WTC11 (cell line): Measurements from ENCODE around the gene SKAP1. TPM values are rescaled to one million over a fixed set of nuclear protein-coding genes. Genes with fewer than 3 reads are reported as not detected.

Experiments used
- ATAC-seq: fragments of 200-7000 bp; cut with Tn5 transposase; 2 replicates; pipeline ENCODE4 v1.10.0; 2021; ENCODE audit warnings: mild to moderate bottlenecking, moderate library complexity
- CTCF ChIA-PET: fragments of 300-600 bp; sonication (Branson Sonifier 250); formaldehyde crosslinking; loops from one replicate; lab custom pipeline; 2021; ENCODE audit warnings: antibody characterized with exemption; lab: Charles Lee
- POLR2A ChIA-PET: fragments of 350-600 bp; sonication (Branson Sonifier 250); formaldehyde crosslinking; loops from one replicate; lab custom pipeline; 2021; ENCODE audit warnings: antibody characterized with exemption; lab: Charles Lee
- DNase-seq: peaks from one replicate; pipeline ENCODE4 v3.0.0; 2021; ENCODE audit warnings: low spot score
- H3K27ac Mint-ChIP-seq: 2 replicates; pipeline ENCODE4 v1.8.0; 2021; ENCODE audit warnings: mixed read lengths
- H3K27me3 Mint-ChIP-seq: 2 replicates; pipeline ENCODE4 v1.8.0; 2021; ENCODE audit warnings: low read depth, mild to moderate bottlenecking, moderate library complexity, mixed read lengths
- H3K36me3 Mint-ChIP-seq: 2 replicates; pipeline ENCODE4 v1.8.0; 2021; ENCODE audit warnings: mixed read lengths
- H3K4me1 Mint-ChIP-seq: 2 replicates; pipeline ENCODE4 v1.8.0; 2022; ENCODE audit warnings: mixed read lengths
- H3K4me3 Mint-ChIP-seq: 2 replicates; pipeline ENCODE4 v1.8.0; 2021; ENCODE audit warnings: mild to moderate bottlenecking, moderate library complexity, mixed read lengths
- H3K9me3 Mint-ChIP-seq: 2 replicates; pipeline ENCODE4 v1.8.0; 2021; ENCODE audit warnings: mixed read lengths
- ETV6 ChIP-seq: sonication (generic); formaldehyde crosslinking; IDR thresholded peaks from 2 replicates; pipeline ENCODE4 v1.8.1; 2022; ENCODE audit warnings: mild to moderate bottlenecking, missing genetic modification reagents
- FOXJ3 ChIP-seq: sonication (generic); formaldehyde crosslinking; IDR thresholded peaks from 2 replicates; pipeline ENCODE4 v1.9.0; 2021; ENCODE audit warnings: missing genetic modification reagents, mild to moderate bottlenecking, borderline replicate concordance
- MYBL2 ChIP-seq: sonication (generic); formaldehyde crosslinking; IDR thresholded peaks from 2 replicates; pipeline ENCODE4 v1.8.1; 2023; ENCODE audit warnings: mild to moderate bottlenecking, moderate library complexity, missing genetic modification reagents
- NFE2L1 ChIP-seq: sonication (generic); formaldehyde crosslinking; IDR thresholded peaks from 2 replicates; pipeline ENCODE4 v1.8.1; 2023; ENCODE audit warnings: missing genetic modification reagents
- NR2C2 ChIP-seq: sonication (generic); formaldehyde crosslinking; IDR thresholded peaks from 2 replicates; pipeline ENCODE4 v1.8.0; 2022; ENCODE audit warnings: mild to moderate bottlenecking, missing genetic modification reagents
- SMAD3 ChIP-seq: sonication (generic); formaldehyde crosslinking; IDR thresholded peaks from 2 replicates; pipeline ENCODE4 v1.8.0; 2022; ENCODE audit warnings: missing genetic modification reagents, mild to moderate bottlenecking, borderline replicate concordance
- SP1 ChIP-seq: sonication (generic); formaldehyde crosslinking; conservative IDR thresholded peaks from 2 replicates; pipeline ENCODE4 v1.8.1; 2022; ENCODE audit warnings: missing genetic modification reagents
- TCF7 ChIP-seq: sonication (generic); formaldehyde crosslinking; IDR thresholded peaks from 2 replicates; pipeline ENCODE4 v1.8.0; 2022; ENCODE audit warnings: mild to moderate bottlenecking, low read depth, missing genetic modification reagents, moderate library complexity
- total RNA-seq: library from RNA; stranded (reverse); gene quantifications from 3 replicates; pipeline ENCODE4 v1.2.3, GENCODE V29; 2021
- TF ChIP-seq, protein P1 (sequence below): sonication (generic); formaldehyde crosslinking; IDR thresholded peaks from 2 replicates; pipeline ENCODE4 v1.8.1; 2023; ENCODE audit warnings: mild to moderate bottlenecking, moderate library complexity, missing genetic modification reagents
- TF ChIP-seq, protein P2 (sequence below): sonication (generic); formaldehyde crosslinking; IDR thresholded peaks from 2 replicates; pipeline ENCODE4 v1.8.1; 2022; ENCODE audit warnings: low read depth, mild to moderate bottlenecking, moderate library complexity, missing genetic modification reagents, borderline replicate concordance
- TF ChIP-seq, protein P3 (sequence below): sonication (generic); formaldehyde crosslinking; IDR thresholded peaks from 2 replicates; pipeline ENCODE4 v1.8.1; 2023; ENCODE audit warnings: mild to moderate bottlenecking, missing genetic modification reagents
- TF ChIP-seq, protein P4 (sequence below): sonication (generic); formaldehyde crosslinking; IDR thresholded peaks from 2 replicates; pipeline ENCODE4 v1.8.0; 2022; ENCODE audit warnings: mild to moderate bottlenecking, missing genetic modification reagents
- TF ChIP-seq, protein P5 (sequence below): sonication (generic); formaldehyde crosslinking; IDR thresholded peaks from 2 replicates; pipeline ENCODE4 v1.8.0; 2022; ENCODE audit warnings: mild to moderate bottlenecking, missing genetic modification reagents
- TF ChIP-seq, protein P6 (sequence below): sonication (generic); formaldehyde crosslinking; IDR thresholded peaks from 2 replicates; pipeline ENCODE4 v1.8.1; 2022; ENCODE audit warnings: missing genetic modification reagents, borderline replicate concordance
- TF ChIP-seq, protein P7 (sequence below): sonication (generic); formaldehyde crosslinking; IDR thresholded peaks from 2 replicates; pipeline ENCODE4 v1.8.1; 2023; ENCODE audit warnings: mild to moderate bottlenecking, missing genetic modification reagents, borderline replicate concordance
- TF ChIP-seq, protein P8 (sequence below): sonication (generic); formaldehyde crosslinking; IDR thresholded peaks from 2 replicates; pipeline ENCODE4 v1.8.1; 2022; ENCODE audit warnings: mild to moderate bottlenecking, missing genetic modification reagents, moderate library complexity, borderline replicate concordance

Gene SKAP1
- total RNA-seq, 1 experiment from 2014 or later = not detected

DNA sequence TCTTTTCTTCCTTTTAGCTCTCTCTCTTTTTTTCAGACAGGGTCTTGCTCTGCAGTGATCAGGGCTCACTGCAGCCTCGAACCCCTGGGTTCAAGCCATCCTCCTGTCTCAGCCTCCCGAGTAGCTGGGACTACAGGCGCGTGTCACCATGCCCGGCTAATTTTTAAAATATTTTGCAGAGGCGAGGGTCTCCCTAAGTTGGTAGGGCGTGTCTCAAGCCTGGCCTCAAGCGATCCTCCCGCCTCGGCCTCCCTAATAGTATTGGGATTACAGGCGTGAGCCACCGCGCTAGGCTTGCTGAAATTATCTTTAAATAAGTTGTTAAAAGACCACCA lies 323.2 kb downstream of the SKAP1 start (continued):
- TF ChIP-seq, protein P1, sequence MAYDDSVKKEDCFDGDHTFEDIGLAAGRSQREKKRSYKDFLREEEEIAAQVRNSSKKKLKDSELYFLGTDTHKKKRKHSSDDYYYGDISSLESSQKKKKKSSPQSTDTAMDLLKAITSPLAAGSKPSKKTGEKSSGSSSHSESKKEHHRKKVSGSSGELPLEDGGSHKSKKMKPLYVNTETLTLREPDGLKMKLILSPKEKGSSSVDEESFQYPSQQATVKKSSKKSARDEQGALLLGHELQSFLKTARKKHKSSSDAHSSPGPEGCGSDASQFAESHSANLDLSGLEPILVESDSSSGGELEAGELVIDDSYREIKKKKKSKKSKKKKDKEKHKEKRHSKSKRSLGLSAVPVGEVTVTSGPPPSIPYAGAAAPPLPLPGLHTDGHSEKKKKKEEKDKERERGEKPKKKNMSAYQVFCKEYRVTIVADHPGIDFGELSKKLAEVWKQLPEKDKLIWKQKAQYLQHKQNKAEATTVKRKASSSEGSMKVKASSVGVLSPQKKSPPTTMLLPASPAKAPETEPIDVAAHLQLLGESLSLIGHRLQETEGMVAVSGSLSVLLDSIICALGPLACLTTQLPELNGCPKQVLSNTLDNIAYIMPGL = no peak
- TF ChIP-seq, protein P2, sequence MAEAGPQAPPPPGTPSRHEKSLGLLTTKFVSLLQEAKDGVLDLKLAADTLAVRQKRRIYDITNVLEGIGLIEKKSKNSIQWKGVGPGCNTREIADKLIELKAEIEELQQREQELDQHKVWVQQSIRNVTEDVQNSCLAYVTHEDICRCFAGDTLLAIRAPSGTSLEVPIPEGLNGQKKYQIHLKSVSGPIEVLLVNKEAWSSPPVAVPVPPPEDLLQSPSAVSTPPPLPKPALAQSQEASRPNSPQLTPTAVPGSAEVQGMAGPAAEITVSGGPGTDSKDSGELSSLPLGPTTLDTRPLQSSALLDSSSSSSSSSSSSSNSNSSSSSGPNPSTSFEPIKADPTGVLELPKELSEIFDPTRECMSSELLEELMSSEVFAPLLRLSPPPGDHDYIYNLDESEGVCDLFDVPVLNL (CRISPR knock-in tag) = no peak
- no peak for TF ChIP-seq FOXJ3 (CRISPR knock-in tag)
- TF ChIP-seq, protein P3, sequence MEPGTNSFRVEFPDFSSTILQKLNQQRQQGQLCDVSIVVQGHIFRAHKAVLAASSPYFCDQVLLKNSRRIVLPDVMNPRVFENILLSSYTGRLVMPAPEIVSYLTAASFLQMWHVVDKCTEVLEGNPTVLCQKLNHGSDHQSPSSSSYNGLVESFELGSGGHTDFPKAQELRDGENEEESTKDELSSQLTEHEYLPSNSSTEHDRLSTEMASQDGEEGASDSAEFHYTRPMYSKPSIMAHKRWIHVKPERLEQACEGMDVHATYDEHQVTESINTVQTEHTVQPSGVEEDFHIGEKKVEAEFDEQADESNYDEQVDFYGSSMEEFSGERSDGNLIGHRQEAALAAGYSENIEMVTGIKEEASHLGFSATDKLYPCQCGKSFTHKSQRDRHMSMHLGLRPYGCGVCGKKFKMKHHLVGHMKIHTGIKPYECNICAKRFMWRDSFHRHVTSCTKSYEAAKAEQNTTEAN = no peak
- TF ChIP-seq ETV6 (CRISPR knock-in tag) = no peak
- no peak for TF ChIP-seq SP1
- TF ChIP-seq NR2C2 = no peak
- TF ChIP-seq SMAD3 = no peak

DNA sequence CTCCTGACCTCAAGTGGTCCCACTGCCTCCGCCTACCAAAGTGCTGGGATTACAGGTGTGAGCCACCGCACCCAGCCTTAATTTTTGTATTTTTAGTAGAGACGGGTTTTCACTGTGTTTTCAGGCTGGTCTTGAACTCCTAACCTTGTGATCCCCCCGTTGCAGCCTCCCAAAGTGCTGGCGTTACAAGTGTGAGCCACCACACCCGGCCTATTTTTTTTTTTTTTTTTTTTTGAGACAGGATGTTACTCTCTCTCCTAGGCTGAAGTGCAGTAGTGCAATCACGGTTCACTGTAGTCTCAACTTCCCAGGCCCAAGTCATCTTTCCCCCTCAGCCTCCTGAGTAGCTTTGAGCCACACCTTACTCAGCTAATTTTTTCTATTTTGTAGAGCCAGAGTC lies 325.6 kb downstream of the SKAP1 start:
- peaks cover 8% of the 10 kb centered on the region; the same call in 1 of the 2 replicates for H3K27me3 Mint-ChIP-seq
- CTCF ChIA-PET = no interaction called here
- no peaks in the 10 kb centered on the region for H3K36me3 Mint-ChIP-seq
- H3K4me1 Mint-ChIP-seq = peaks cover 17% of the 10 kb centered on the region
- no peak for DNase-seq
- H3K9me3 Mint-ChIP-seq = peaks cover 10% of the 10 kb centered on the region
- no peak for ATAC-seq
- H3K27ac Mint-ChIP-seq = no peak overlapping the region
- no peak overlapping the region for H3K4me3 Mint-ChIP-seq
- TF ChIP-seq, protein P4, sequence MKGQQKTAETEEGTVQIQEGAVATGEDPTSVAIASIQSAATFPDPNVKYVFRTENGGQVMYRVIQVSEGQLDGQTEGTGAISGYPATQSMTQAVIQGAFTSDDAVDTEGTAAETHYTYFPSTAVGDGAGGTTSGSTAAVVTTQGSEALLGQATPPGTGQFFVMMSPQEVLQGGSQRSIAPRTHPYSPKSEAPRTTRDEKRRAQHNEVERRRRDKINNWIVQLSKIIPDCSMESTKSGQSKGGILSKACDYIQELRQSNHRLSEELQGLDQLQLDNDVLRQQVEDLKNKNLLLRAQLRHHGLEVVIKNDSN (CRISPR knock-in tag) = no peak
- TF ChIP-seq, protein P5, sequence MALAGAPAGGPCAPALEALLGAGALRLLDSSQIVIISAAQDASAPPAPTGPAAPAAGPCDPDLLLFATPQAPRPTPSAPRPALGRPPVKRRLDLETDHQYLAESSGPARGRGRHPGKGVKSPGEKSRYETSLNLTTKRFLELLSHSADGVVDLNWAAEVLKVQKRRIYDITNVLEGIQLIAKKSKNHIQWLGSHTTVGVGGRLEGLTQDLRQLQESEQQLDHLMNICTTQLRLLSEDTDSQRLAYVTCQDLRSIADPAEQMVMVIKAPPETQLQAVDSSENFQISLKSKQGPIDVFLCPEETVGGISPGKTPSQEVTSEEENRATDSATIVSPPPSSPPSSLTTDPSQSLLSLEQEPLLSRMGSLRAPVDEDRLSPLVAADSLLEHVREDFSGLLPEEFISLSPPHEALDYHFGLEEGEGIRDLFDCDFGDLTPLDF (CRISPR knock-in tag) = no peak
- TF ChIP-seq, protein P6, sequence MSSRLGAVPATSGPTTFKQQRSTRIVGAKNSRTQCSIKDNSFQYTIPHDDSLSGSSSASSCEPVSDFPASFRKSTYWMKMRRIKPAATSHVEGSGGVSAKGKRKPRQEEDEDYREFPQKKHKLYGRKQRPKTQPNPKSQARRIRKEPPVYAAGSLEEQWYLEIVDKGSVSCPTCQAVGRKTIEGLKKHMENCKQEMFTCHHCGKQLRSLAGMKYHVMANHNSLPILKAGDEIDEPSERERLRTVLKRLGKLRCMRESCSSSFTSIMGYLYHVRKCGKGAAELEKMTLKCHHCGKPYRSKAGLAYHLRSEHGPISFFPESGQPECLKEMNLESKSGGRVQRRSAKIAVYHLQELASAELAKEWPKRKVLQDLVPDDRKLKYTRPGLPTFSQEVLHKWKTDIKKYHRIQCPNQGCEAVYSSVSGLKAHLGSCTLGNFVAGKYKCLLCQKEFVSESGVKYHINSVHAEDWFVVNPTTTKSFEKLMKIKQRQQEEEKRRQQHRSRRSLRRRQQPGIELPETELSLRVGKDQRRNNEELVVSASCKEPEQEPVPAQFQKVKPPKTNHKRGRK (CRISPR knock-in tag) = no peak
- TF ChIP-seq FOXJ3 (CRISPR knock-in tag) = no peak
- TF ChIP-seq MYBL2 (CRISPR knock-in tag) = no peak
- no peak for TF ChIP-seq SMAD3
- no peak for TF ChIP-seq NFE2L1
- TF ChIP-seq TCF7 (CRISPR knock-in tag) = no peak
- POLR2A ChIA-PET = no interaction called here

DNA sequence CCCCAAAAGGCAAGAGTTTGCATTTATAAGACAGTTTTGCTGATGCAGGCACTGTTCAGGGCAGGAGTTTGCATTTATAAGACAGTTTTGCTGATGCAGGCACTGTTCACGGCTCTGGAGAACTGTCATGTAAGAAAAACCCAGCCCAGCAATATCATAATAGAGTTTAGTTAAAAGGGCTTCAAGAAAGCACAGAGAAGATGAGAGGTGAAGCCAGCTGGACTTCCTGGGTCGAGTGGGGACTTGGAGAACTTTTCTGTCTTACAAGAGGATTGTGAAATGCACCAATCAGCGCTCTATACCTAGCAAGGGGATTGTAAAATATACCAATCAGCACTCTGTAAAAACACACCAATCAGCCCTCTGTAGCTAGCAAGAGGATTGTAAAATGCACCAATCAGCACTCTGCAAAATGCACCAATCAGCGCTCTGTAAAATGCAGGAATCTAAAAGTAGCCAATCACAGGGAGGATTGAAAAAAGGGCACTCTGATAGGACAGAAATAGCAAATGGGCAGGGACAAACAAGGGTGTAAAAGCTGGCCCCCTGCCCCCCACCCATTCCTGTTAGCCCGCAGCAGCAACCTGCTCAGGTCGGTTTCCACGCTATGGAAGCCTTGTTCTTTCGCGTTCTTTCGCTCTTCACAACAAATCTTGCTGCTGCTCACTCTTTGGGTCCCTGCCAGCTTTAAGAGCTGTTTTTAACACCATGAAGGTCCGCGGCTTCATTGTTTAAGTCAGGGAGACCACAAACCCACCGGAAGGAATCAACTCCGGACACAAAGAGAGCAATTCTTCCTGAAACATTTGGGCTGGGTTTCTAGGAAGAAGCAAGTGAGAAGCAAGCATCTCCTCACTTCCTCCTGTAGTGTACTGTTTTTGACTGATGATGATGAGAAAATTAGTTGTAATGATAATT lies 327.0 kb downstream of the SKAP1 start:
- DNase-seq (no peak), ATAC-seq (no peak)
- no peak overlapping the region for H3K27ac Mint-ChIP-seq
- peaks cover 10% of the 10 kb centered on the region for H3K9me3 Mint-ChIP-seq
- POLR2A ChIA-PET = no interaction called here
- H3K36me3 Mint-ChIP-seq = no peaks in the 10 kb centered on the region
- H3K27me3 Mint-ChIP-seq = peaks cover 8% of the 10 kb centered on the region; the same call in 1 of the 2 replicates
- peaks cover 11% of the 10 kb centered on the region for H3K4me1 Mint-ChIP-seq
- CTCF ChIA-PET = interaction anchor here (0.6 kb wide), 2 partner anchors 78 to 85 kb away, joined by 3 to 4 read pairs; no protein-coding TSS in a partner anchor
- H3K4me3 Mint-ChIP-seq = peak overlapping the region; percentile 87; the same call in 1 of the 2 replicates
- TF ChIP-seq, protein P7, sequence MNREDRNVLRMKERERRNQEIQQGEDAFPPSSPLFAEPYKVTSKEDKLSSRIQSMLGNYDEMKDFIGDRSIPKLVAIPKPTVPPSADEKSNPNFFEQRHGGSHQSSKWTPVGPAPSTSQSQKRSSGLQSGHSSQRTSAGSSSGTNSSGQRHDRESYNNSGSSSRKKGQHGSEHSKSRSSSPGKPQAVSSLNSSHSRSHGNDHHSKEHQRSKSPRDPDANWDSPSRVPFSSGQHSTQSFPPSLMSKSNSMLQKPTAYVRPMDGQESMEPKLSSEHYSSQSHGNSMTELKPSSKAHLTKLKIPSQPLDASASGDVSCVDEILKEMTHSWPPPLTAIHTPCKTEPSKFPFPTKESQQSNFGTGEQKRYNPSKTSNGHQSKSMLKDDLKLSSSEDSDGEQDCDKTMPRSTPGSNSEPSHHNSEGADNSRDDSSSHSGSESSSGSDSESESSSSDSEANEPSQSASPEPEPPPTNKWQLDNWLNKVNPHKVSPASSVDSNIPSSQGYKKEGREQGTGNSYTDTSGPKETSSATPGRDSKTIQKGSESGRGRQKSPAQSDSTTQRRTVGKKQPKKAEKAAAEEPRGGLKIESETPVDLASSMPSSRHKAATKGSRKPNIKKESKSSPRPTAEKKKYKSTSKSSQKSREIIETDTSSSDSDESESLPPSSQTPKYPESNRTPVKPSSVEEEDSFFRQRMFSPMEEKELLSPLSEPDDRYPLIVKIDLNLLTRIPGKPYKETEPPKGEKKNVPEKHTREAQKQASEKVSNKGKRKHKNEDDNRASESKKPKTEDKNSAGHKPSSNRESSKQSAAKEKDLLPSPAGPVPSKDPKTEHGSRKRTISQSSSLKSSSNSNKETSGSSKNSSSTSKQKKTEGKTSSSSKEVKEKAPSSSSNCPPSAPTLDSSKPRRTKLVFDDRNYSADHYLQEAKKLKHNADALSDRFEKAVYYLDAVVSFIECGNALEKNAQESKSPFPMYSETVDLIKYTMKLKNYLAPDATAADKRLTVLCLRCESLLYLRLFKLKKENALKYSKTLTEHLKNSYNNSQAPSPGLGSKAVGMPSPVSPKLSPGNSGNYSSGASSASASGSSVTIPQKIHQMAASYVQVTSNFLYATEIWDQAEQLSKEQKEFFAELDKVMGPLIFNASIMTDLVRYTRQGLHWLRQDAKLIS (CRISPR knock-in tag) = no peak
- TF ChIP-seq, protein P8, sequence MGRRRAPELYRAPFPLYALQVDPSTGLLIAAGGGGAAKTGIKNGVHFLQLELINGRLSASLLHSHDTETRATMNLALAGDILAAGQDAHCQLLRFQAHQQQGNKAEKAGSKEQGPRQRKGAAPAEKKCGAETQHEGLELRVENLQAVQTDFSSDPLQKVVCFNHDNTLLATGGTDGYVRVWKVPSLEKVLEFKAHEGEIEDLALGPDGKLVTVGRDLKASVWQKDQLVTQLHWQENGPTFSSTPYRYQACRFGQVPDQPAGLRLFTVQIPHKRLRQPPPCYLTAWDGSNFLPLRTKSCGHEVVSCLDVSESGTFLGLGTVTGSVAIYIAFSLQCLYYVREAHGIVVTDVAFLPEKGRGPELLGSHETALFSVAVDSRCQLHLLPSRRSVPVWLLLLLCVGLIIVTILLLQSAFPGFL (CRISPR knock-in tag) = no peak
